Right renal cortex interstitium (tissue), 3 donors: ENCODE data around the gene CSNK1G1. TPM values are rescaled to one million over a fixed set of nuclear protein-coding genes. Genes with fewer than 3 reads are reported as not detected.
"Not testable (repeated sequence)": the region's sequence is repeated elsewhere in the genome, so short reads cannot be mapped to it uniquely, and the experiment has no call there.

ENCODE experiments used
- DNase-seq, 3 donors: peaks; one replicate each; pipeline ENCODE4 v3.0.0-alpha.2; 2013; ENCODE audit warnings: low read depth in 3 of 3, low spot score in 2 of 3
- polyA plus RNA-seq, 3 donors: library from polyadenylated mRNA; unstranded; fragments of 120-200 nt; gene quantifications; one replicate each; pipeline ENCODE4 v1.2.1, GENCODE V29; 2013; ENCODE audit not compliant: insufficient read length in 3 of 3

The CSNK1G1 gene
- polyA plus RNA-seq, 3 donors = 20.6 to 23.1 (median 22.8) TPM

DNA sequence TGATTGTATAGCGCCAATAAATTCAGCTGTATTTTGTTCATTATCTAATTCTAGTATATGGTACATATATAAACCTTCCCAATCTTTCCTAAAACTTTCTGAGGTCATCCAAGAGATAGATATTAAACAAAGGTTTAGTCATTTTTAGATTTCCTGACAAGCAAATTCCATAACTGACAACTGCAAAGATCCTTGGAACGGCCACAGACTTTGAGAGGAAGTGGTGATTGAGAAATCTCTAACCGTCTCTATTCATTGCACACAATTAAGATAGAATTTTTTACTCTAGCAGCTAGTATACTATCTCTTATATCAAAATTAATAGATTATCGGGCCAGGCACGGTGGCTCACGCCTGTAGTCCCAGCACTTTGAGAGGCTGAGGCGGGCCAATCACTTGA is 4.7 kb downstream of the CSNK1G1 start:
- DNase-seq = no peak

DNA sequence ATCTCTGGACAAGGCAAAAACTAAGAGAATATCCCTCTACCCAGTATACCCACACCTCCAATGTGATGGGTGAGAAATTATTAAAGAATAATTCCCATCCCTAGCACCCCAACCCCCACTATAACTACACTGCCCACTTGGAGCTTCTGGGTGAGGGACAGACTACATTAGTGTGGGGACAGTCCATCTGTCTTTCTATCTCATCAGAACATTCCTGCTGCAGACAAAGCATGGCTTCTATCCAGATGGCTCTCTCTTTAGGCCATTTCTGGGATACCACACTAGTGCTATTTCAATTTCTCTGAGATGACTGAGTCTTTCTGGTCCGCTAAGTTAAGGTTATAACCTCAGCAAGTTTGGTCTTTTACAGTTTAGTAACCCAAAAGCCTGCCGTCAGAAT is 6.6 kb downstream of the CSNK1G1 start:
- no peak for DNase-seq

DNA sequence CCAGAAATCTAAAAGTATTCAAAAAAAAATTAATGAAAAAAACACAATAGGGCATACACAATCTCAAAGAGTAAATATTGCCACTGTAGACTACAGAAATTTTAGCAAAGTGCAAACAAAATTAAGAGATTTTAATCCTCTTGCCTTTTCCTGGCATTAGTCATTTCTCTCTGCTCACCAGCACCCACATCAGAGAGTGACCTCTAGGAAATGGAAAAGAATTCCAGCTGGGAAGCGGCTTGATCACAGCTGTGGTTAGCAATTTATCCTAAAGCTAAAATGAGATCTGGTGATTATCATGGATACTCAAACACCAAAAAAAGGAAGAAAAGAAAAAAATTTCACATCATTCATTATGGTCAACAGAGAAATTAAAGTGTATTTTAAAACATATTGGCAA is 7.5 kb downstream of the CSNK1G1 start:
- DNase-seq = no peak

DNA sequence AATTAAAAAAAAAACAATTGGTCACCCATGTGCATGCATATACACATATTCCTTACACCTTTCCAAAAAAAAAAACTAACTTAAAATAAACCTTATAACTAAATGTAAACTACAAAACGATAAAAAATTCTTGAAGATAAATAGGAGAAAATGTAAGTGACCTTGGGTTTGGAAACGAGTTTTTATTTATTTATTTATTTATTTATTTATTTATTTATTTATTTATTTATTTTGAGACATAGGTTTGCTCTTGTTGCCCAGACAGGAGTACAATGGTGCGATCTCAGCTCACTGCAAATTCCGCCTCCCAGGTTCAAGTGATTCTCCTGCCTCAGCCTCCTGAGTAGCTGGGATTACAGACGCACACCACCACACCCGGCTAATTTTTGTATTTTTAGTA is 9.7 kb downstream of the CSNK1G1 start:
- not testable (repeated sequence) for DNase-seq

DNA sequence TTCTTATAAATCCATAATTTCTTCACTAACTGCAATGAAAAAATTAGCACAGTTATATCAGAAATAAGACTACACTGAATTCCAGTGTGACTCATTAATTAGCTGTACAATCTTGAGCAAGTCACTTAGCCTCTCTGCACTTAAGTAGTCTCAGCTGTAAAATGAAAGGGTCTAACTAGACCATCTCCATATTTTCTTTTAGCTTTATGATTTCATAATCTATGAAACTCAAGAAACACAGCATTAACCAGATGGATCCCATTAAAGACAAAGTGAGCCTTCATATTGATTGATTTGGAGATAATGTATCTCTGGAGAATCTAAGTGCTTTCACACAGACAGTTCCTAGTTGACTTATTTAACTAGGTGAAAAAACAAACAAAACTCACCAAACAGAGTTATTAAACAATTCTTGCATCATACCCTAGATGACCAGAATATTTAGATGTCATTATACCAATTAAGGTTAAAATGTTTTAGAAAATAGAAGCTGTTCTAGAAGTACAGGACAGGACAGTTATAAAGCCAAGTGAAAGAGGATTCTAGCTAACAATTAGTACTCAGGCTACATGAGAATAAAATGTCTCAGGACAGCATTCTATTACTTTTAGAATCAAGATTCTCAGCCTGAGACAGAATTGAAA is 11.2 kb downstream of the CSNK1G1 start:
- DNase-seq = no peak

GRCh38 chr15:64343841-64344240 is 12.1 kb downstream of the CSNK1G1 start:
- DNase-seq = no peak

- no peak for DNase-seq
These were observed 12.8 kb downstream of the CSNK1G1 start for GRCh38 chr15:64343222-64343621.

GRCh38 chr15:64341961-64342360 is 14.0 kb downstream of the CSNK1G1 start:
- no peak for DNase-seq

GRCh38 chr15:64340355-64340754 is 15.6 kb downstream of the CSNK1G1 start:
- no peak for DNase-seq

- no peak for DNase-seq
These were observed 18.2 kb downstream of the CSNK1G1 start for GRCh38 chr15:64337761-64338160.

DNA sequence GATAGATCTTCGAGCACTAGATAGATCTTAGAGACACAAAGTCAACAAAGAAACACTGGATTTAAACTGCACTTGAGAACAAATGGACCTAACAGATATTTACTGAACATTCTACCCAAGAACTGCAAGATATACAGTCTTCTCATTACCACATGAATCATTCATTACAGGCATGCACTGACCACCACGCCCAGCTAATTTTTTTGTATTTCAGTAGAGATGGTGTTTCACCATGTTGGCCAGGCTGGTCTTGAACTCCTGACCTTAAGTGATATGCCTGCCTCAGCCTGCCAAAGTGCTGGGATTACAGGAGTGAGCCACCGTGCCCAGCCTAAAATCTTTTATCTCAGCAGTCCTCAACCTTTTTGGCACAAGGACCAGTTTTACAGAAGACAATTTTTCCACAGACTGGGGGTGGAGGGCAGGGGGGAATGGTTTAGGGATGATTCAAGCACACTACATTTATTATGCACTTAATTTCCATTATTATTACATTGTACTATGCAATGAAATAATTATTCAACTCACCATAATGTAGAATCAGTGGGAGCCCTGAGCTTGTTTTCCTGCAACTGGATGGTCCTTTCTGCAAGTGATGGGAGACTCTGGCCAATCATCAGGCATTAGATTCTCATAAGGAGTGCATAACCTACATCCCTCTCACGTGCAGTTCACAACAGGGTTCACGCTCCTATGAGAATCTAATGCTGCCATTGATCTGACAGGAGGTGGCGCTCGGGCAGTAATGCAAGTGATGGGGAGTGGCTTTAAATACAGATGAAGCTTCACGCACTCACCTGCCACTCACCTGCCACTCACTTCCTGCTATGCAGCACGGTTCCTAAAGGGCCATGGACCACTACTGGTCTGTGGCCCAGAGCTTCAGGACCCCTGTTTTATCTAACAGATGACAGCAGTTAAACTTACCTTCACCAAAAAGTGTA is 21.7 kb downstream of the CSNK1G1 start:
- no peak for DNase-seq

GRCh38 chr15:64333516-64333915 is 22.5 kb downstream of the CSNK1G1 start:
- DNase-seq = no peak

GRCh38 chr15:64331668-64332067 is 24.3 kb downstream of the CSNK1G1 start:
- DNase-seq = not testable (repeated sequence)

DNA sequence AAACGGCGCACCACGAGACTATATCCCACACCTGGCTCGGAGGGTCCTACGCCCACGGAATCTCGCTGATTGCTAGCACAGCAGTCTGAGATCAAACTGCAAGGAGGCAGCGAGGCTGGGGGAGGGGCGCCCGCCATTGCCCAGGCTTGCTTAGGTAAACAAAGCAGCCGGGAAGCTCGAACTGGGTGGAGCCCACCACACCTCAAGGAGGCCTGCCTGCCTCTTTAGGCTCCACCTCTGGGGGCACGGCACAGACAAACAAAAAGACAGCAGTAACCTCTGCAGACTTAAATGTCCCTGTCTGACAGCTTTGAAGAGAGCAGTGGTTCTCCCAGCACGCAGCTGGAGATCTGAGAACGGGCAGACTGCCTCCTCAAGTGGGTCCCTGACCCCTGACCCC is 29.0 kb downstream of the CSNK1G1 start:
- DNase-seq = not testable (repeated sequence)

DNA sequence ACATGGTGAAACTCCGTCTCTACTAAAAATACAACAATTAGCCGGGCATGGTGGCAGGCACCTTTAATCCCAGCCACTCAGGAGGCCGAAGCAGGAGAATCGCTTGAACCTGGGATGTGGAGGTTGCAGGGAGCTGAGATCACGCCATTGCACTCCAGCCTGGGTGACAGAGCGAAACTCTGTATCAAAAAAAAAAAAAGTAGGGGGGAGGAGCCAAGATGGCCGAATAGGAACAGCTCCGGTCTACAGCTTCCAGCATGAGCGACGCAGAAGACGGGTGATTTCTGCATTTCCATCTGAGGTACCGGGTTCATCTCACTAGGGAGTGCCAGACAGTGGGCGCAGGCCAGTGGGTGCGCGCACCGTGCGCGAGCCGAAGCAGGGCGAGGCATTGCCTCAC is 29.5 kb downstream of the CSNK1G1 start:
- not testable (repeated sequence) for DNase-seq

DNA sequence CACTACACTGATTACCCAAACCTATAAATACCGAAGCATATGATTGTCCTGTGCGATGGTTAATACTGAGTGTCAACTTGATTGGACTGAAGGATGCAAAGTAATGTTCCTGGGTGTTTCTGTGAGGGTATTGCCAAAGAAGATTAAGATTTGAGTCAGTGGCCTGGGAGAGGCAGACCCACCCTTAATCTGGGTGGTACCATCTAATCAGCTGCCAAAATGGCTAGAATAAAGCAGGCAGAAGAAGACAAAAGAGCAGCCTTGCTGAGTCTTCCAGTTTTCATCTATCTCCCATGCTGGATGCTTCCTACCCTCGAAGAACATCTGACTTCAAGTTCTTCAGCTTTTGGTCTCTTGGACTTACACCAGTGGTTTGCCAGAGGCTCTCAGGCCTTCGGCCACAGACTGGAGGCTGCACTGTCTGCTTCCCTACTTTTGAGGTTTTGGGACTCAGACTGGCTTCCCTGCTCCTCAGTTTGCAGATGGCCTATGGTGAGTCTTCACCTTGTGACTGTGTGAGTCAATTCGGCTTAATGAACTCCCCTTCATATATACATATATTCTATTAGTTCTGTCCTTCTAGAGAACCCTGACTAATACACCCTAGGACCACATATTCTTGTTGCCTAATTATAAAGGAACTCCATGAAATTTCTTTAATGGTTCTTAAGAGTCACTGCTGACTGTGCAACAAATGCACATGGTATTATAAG is 31.7 kb downstream of the CSNK1G1 start:
- DNase-seq = no peak

DNA sequence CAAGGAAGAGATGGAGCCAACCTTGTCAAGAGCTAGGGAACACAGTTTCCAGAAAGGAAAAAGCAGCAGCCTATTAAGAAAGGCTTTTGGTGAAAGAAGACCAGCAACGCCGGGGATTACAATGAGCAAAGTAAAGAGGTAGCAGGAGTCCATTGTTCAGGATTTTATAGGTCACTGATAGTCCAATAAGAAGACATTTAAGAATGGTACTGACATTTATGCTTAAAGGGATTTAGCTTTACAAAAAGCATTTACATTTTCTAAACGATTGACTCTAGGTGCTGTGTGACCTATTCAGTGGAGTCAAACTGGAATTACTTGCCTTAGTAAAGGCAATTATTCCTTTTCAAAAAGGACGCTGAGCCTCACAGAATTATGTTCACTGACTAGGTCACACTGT is 40.8 kb downstream of the CSNK1G1 start:
- no peak for DNase-seq

- no peak for DNase-seq
These were observed 41.5 kb downstream of the CSNK1G1 start for GRCh38 chr15:64314456-64314855.

DNA sequence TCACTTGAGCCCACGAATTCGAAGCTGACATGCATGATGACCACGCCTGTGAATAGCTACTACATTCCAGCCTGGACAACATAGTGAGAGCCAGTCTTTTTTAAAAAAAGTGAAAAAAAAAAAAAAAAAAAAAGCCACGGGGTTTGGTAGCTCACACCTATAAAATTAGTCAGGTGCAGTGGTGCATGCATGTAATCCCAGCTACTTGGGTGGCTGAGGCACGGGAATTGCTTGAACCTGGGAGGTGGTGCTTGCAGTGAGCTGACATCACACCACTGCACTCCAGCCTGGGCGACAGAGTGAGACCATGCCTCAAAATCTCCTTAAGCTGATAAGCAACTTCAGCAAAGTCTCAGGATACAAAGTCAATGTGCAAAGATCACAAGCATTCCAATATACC is 44.4 kb downstream of the CSNK1G1 start:
- DNase-seq = no peak

DNA sequence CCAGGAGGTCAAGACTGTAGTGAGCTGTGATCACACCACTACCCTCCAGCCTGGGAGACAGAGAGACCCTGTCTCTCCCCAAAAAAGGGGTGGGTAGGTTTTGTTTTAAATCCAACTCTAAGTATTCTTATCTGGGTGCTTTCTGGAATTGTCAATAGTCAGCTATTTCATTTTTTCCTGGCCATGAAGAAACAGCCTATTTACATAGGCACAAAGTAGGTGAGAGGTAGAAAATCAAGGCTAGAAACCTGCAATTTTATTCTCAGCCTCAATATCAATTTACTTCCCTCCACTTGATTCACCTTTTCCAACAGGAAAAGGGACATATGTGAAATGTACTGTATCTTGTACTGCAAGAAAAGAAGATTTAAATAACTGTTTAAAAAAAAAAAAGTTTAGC is 45.9 kb downstream of the CSNK1G1 start:
- DNase-seq = no peak

GRCh38 chr15:64305261-64305660 is 50.7 kb downstream of the CSNK1G1 start:
- DNase-seq = no peak
